Neural cell (in vitro differentiated cells): ENCODE results near the gene CHST11. TPM values are rescaled to one million over a fixed set of nuclear protein-coding genes. Genes with fewer than 3 reads are reported as not detected.
A peak's percentile ranks its signal among the peaks of the same experiment; 100 is the strongest.

Experiments used
- H2AFZ ChIP-seq: fragments of 200-600, 300-800 bp; sonication (generic), shearing (Covaris generic); 2 replicates; pipeline ENCODE4 v1.6.0; 2014; ENCODE audit warnings: low read depth, mild to moderate bottlenecking, antibody characterized with exemption, low read length, moderate library complexity
- H3F3A ChIP-seq: fragments of 200-600 bp; shearing (Covaris generic); 2 replicates; pipeline ENCODE4 v1.6.1; 2016; ENCODE audit warnings: mild to moderate bottlenecking, moderate library complexity, mixed read lengths, antibody characterized with exemption, low read length; ENCODE audit not compliant: insufficient read depth, poor library complexity, severe bottlenecking
- H3K27ac ChIP-seq: fragments of 200-600, 300-800 bp; sonication (generic), shearing (Covaris generic); 2 replicates; pipeline ENCODE4 v1.5.1; 2014; ENCODE audit warnings: mild to moderate bottlenecking, low read length, moderate library complexity
- H3K27me3 ChIP-seq: fragments of 300-800, 200-600 bp; sonication (generic), shearing (Covaris generic); 2 replicates; pipeline ENCODE4 v1.6.0; 2014; ENCODE audit warnings: mild to moderate bottlenecking, low read depth, low read length, moderate library complexity; ENCODE audit not compliant: insufficient read depth
- H3K36me3 ChIP-seq: fragments of 300-800, 200-600 bp; sonication (generic), shearing (Covaris generic); 2 replicates; pipeline ENCODE4 v1.5.1; 2014; ENCODE audit warnings: mild to moderate bottlenecking, antibody characterized with exemption, low read length, moderate library complexity; ENCODE audit not compliant: insufficient read depth
- H3K4me2 ChIP-seq: fragments of 300-800, 200-600 bp; sonication (generic), shearing (Covaris generic); 2 replicates; pipeline ENCODE4 v1.6.0; 2014; ENCODE audit warnings: mild to moderate bottlenecking, low read length
- H3K4me3 ChIP-seq: fragments of 300-800, 200-600 bp; sonication (generic), shearing (Covaris generic); 2 replicates; pipeline ENCODE4 v1.5.1; 2014; ENCODE audit warnings: mild to moderate bottlenecking, low read length, moderate library complexity
- H3K79me2 ChIP-seq: fragments of 200-600 bp; shearing (Covaris generic); replicated peaks from 2 replicates; pipeline ENCODE4 v1.6.0; 2014; ENCODE audit warnings: mild to moderate bottlenecking, low read length, moderate library complexity; ENCODE audit not compliant: insufficient read depth
- H3K9ac ChIP-seq: fragments of 300-800, 200-600 bp; sonication (generic), shearing (Covaris generic); 2 replicates; pipeline ENCODE4 v1.6.1; 2016; ENCODE audit warnings: mild to moderate bottlenecking, low read length, mixed read lengths
- H3K9me2 ChIP-seq: fragments of 200-600 bp; shearing (Covaris generic); 2 replicates; pipeline ENCODE4 v1.6.1; 2016; ENCODE audit warnings: mild to moderate bottlenecking, low read length, mixed read lengths; ENCODE audit not compliant: insufficient read depth
- H3K9me3 ChIP-seq: fragments of 200-600, 300-800 bp; sonication (generic), shearing (Covaris generic); 2 replicates; pipeline ENCODE4 v1.6.1; 2016; ENCODE audit warnings: mild to moderate bottlenecking, mixed run types, low read length, moderate library complexity, mixed read lengths
- H4K20me1 ChIP-seq: fragments of 200-600 bp; shearing (Covaris generic); 2 replicates; pipeline ENCODE4 v1.6.1; 2016; ENCODE audit warnings: mild to moderate bottlenecking, mixed run types; ENCODE audit not compliant: insufficient read depth
- EP300 ChIP-seq: fragments of 450-650 bp; conservative IDR thresholded peaks from 2 replicates; pipeline ENCODE4 v1.6.1; 2014; ENCODE audit warnings: antibody characterized with exemption, mild to moderate bottlenecking, moderate library complexity; ENCODE audit not compliant: poor library complexity, severe bottlenecking
- EZH2 ChIP-seq: fragments of 200-600, 300-800 bp; shearing (Covaris generic), sonication (generic); IDR thresholded peaks from 2 replicates; pipeline ENCODE4 v1.6.1; 2014; ENCODE audit warnings: antibody characterized with exemption, low read length, borderline replicate concordance, mild to moderate bottlenecking; ENCODE audit not compliant: insufficient read depth, poor library complexity, severe bottlenecking
- MXI1 ChIP-seq: fragments of 450-650 bp; conservative IDR thresholded peaks from 2 replicates; pipeline ENCODE4 v1.6.1; 2014; ENCODE audit warnings: antibody characterized with exemption, mild to moderate bottlenecking; ENCODE audit not compliant: poor library complexity, severe bottlenecking
- POLR2AphosphoS5 ChIP-seq: IDR thresholded peaks from 2 replicates; pipeline ENCODE4 v1.6.1; 2012
- RAD21 ChIP-seq: fragments of 450-650 bp; conservative IDR thresholded peaks from 2 replicates; pipeline ENCODE4 v1.6.1; 2014; ENCODE audit warnings: antibody characterized with exemption, mild to moderate bottlenecking, moderate library complexity
- SMC3 ChIP-seq: fragments of 450-650 bp; conservative IDR thresholded peaks from 2 replicates; pipeline ENCODE4 v1.6.1; 2014; ENCODE audit warnings: antibody characterized with exemption, mild to moderate bottlenecking, moderate library complexity; ENCODE audit not compliant: poor library complexity
- TAF1 ChIP-seq: IDR thresholded peaks from 2 replicates; pipeline ENCODE4 v1.6.1; 2012; ENCODE audit warnings: low read depth
- polyA plus RNA-seq: library from polyadenylated mRNA; depleted of rRNA; stranded (reverse); fragments of >200 nt; gene quantifications from 2 replicates; pipeline ENCODE4 v1.2.3, GENCODE V29; 2014
- TF ChIP-seq, protein P1 (sequence below): fragments of 450-650 bp; IDR thresholded peaks from 2 replicates; pipeline ENCODE4 v1.5.1; 2014; ENCODE audit warnings: antibody characterized with exemption, mild to moderate bottlenecking, moderate library complexity; ENCODE audit not compliant: poor library complexity, severe bottlenecking
- TF ChIP-seq, protein P2 (sequence below): IDR thresholded peaks from 2 replicates; pipeline ENCODE4 v1.6.1; 2012; ENCODE audit warnings: borderline replicate concordance

CHST11 gene
- polyA plus RNA-seq, 1 donor from 2014 or later: 15.0 TPM

DNA sequence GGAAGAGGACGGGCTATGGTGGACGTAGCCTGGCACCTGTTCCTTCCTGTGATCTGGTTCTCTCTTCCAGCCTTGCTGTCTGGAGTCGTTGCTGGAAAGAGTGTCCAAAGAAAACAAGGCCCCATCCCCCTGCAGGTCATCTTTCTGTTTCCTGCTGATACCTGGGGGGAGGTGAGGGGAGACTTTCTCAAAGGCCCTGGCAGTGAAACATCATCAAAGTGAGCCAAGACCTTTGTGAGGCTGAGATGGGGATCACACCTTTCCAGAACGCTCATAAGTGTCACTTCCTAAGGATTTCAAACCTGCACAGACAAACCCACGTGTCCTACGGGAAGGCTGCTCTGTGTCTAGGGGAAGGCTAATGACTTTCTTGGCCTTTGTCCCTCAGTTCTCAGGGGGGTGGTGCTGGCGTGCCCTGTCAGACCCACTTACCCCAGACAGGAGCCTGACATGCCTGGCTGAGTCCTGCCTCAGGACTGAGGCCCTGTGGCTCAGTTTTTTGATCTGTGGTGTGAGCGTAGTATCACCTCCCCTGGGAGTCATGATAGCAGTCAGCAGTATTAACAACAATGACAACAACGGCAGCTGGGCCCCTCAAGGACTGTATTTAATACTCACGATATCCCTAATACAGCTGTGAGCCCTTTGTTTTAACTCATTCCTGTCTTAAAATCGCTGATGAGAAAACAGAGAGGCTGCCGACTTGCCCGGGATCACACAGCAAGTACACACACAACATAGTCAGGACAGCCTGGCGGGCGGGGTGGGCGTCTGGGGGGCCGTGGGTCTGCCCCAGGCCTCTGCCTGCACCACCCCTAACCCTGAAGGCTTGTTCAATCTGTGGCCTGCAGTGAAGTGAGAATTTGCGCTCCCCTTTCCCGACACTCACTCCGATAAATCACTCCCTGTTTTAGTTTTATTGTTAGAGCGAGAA is 266.1 kb downstream of the CHST11 start:
- TF ChIP-seq RAD21 (no peak), EP300 (no peak), SMC3 (no peak), POLR2AphosphoS5 (no peak), EZH2 (no peak)
- Histone ChIP-seq H3F3A (peaks cover 5% of the 10 kb centered on the region), H2AFZ (no peak overlapping the region), H3K27me3 (no peaks in the 10 kb centered on the region), H4K20me1 (no peaks in the 10 kb centered on the region), H3K9me2 (no peaks in the 10 kb centered on the region), H3K9ac (peak overlapping the region; percentile 33), H3K4me3 (peak overlapping the region; percentile 40), H3K4me2 (no peak overlapping the region), H3K27ac (peak overlapping the region; percentile 87), H3K36me3 (no peaks in the 10 kb centered on the region), H3K79me2 (no peaks in the 10 kb centered on the region), H3K9me3 (no peaks in the 10 kb centered on the region)

DNA sequence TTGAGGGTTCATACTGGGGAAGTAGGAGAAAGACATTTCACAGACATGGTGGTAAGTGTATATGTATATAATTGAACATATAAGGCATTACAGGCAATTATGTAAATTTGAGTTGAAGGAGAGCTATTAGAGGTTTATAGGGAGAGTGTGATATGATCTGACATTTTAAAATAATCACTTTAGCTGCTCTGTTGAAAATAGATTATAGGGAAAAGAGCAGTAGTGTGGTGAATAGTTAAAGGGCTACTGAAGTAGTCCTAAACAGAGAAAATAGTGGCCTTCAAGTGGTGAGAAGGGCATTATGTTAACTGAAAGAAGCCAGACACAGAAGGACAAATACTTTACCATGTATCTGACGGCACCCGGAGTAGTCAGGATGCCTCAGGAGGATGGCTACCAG is 267.1 kb downstream of the CHST11 start:
- no peaks in the 10 kb centered on the region for H4K20me1 ChIP-seq
- TF ChIP-seq EP300 (no peak), RAD21 (no peak), SMC3 (no peak), TAF1 (no peak), POLR2AphosphoS5 (no peak), EZH2 (no peak), MXI1 (no peak)
- TF ChIP-seq, protein P1, sequence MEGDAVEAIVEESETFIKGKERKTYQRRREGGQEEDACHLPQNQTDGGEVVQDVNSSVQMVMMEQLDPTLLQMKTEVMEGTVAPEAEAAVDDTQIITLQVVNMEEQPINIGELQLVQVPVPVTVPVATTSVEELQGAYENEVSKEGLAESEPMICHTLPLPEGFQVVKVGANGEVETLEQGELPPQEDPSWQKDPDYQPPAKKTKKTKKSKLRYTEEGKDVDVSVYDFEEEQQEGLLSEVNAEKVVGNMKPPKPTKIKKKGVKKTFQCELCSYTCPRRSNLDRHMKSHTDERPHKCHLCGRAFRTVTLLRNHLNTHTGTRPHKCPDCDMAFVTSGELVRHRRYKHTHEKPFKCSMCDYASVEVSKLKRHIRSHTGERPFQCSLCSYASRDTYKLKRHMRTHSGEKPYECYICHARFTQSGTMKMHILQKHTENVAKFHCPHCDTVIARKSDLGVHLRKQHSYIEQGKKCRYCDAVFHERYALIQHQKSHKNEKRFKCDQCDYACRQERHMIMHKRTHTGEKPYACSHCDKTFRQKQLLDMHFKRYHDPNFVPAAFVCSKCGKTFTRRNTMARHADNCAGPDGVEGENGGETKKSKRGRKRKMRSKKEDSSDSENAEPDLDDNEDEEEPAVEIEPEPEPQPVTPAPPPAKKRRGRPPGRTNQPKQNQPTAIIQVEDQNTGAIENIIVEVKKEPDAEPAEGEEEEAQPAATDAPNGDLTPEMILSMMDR: no peak
- TF ChIP-seq, protein P2, sequence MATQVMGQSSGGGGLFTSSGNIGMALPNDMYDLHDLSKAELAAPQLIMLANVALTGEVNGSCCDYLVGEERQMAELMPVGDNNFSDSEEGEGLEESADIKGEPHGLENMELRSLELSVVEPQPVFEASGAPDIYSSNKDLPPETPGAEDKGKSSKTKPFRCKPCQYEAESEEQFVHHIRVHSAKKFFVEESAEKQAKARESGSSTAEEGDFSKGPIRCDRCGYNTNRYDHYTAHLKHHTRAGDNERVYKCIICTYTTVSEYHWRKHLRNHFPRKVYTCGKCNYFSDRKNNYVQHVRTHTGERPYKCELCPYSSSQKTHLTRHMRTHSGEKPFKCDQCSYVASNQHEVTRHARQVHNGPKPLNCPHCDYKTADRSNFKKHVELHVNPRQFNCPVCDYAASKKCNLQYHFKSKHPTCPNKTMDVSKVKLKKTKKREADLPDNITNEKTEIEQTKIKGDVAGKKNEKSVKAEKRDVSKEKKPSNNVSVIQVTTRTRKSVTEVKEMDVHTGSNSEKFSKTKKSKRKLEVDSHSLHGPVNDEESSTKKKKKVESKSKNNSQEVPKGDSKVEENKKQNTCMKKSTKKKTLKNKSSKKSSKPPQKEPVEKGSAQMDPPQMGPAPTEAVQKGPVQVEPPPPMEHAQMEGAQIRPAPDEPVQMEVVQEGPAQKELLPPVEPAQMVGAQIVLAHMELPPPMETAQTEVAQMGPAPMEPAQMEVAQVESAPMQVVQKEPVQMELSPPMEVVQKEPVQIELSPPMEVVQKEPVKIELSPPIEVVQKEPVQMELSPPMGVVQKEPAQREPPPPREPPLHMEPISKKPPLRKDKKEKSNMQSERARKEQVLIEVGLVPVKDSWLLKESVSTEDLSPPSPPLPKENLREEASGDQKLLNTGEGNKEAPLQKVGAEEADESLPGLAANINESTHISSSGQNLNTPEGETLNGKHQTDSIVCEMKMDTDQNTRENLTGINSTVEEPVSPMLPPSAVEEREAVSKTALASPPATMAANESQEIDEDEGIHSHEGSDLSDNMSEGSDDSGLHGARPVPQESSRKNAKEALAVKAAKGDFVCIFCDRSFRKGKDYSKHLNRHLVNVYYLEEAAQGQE: no peak

More for the DNA sequence above, 267.1 kb downstream of the CHST11 start:
- Histone ChIP-seq H3K36me3 (no peaks in the 10 kb centered on the region), H3K9me3 (no peaks in the 10 kb centered on the region), H3K4me3 (peak overlapping the region; percentile 40), H3K4me2 (peak overlapping the region; percentile 37), H3K9ac (peak overlapping the region; percentile 33), H3F3A (peaks cover 5% of the 10 kb centered on the region), H3K79me2 (no peaks in the 10 kb centered on the region), H2AFZ (no peak overlapping the region), H3K9me2 (no peaks in the 10 kb centered on the region), H3K27ac (peak overlapping the region; percentile 87), H3K27me3 (no peaks in the 10 kb centered on the region)
